HG03095 (cell line): ENCODE data around the gene OR8G1.
"Not testable (repeated sequence)": the region's sequence is repeated elsewhere in the genome, so short reads cannot be mapped to it uniquely, and the experiment has no call there.

Experiments used
- ATAC-seq: cut with Tn5 transposase; IDR thresholded peaks from one replicate; pipeline ENCODE4 v1.9.1; 2021; ENCODE audit warnings: moderate library complexity; ENCODE audit not compliant: unreplicated experiment

OR8G1 gene

DNA sequence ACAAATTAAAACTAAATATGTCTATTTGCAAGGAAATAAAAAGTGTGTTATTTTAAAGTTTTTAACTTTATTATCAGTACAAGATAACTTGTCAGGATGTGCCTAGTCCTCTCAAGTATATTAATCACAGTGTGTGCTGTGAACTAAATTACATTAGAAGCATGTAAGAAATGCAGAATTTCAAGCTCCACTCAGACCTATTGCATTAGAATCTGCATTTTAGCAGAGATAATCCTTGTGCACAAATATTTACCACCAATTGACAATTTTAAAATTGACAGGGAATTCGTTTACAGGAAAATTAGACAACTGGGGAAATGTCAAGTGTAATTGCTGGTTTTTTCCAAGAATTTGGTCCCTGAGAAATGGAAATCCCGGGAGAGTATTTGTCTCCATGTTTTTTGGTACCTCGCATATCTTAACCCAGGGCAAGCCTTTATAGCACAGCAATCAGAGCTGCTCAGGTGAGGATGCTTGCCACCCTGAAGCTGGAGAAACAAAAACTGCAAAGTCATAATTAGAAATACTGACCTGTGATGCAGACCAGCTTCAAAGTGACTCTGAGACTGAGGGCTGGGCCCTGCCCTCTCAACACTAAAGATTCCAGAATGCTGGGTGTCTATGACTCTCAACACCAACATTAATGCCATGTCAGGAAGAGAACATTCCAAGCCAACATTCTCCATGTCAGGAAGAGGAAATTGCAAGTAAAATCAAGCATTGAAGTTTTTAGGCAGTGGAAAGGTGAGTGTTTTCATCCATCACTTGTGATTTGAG is at the start of gene OR8G1:
OR8G1 (plus strand) TSS at position 475 of the 777 bp plus-strand sequence. CDS start 8,581 bp downstream, outside the sequence.
- ATAC-seq, result no peak

DNA sequence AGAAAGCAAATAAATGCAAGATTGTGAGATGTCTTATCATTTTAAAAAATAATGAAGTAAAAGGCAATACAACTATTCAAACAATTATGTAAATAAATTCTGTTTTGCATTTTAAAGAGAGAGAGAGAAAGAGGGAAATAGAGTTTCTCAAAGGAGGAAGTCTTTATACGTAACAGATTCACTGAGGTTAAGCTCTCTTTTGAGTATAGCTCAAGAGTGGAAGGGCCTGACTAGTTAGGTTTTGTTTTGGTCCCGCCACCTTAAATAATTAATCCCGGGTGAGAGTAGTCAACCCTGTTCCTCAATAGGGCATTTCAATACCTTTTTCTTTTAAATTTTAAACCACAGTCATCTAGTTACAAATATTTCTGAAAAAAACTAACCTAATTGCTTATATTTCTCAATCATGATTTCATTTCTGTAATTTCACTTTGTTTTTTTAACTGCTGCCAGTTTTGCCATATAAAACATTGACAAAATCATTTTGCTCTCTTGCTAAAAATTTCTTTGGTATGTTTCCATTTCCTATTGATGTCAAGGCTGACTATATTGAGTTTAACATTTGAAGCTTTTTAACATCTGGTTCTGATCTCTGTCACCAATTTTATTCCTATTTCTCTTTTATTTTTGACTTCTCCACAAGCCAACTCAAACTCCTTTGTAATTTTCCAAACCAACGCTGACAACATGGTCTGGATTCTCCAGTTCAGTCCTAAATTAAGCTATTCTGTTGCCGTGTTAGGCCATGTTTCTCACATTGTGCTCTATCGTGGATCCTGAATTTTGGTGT is 47.5 kb upstream of the OR8G1 start:
- ATAC-seq, result peak; percentile 63

DNA sequence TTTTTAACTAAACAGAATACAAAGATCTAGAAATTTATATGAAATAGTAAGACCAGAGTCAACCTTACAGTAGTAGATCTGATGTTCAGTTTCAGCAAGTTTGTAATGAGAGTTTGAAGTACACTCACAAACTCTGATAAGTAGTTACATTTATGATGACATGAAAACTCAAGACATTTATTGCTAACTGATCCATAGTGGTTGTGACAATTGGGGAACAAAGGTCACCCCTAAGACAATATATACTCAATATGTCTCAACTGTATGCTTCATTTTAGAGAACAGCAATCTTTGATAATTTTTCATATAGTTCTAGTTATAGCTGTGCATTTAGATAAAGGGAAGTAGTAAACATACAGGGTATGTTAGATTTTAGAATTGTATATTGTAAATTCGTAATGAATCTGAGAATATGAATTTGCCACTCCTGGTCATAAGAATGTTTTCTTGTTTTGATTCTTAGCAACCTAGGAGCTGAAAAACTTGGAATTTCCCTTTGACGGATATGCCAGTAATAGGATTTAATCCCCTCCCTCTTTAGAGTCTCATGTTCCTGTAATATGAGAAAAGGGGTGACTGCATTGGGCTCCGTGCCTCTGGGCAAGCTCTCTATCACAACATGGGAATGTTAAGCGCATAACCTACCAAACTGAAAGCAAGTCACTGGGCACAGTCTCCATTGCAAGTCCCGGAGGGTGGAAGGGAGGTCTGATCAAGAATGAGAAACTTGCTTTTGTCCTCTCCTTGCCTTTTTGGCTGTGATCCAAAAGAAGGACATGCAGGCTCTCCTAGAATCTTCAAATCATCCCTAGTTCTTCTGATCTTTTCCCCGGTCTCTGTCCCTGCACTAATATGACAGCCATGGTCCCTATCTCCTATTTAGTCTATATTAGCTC is 46.4 kb upstream of the OR8G1 start:
- ATAC-seq, result no peak

- ATAC-seq, result peak; percentile 69
Measured at GRCh38 chr11:124195189-124195734, 45.6 kb upstream of the OR8G1 start.

DNA sequence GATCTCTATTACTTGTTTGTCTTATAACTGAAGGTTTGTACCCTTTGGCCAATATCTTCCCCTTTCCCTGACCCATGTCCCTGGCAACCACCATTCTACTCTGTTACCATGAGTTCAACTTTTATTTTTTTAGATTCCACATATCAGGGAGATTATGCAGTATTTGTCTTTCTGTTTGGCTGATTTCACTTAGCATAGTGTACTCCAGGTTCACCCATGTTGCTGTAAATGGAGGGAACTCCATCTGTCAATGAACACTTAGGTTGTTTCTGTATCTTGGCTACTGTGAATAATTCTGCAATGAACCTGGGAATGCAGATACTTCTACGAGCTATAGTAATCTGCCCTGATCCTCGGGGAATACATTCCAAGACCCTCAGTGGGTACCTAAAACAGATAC is 42.9 kb upstream of the OR8G1 start:
- no peak for ATAC-seq

DNA sequence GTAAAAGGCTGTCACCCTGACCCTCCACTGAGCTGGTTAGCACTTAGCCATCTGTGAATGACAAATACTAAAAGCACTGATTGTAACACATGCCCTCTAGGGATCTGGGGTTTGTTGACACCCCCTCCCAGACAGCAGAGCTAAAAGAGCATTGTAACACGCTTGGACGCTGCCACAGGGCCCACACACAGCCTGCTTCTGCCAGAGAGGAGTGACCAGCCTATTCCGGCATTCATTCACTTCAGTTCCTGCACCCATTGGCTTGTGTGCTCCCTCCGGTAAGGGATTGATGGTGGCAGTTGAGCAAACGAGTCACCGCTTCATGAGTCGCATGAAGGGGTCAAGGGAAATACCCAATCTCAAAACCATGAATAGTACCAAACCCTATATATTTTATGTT is 42.0 kb upstream of the OR8G1 start:
- ATAC-seq, result no peak

DNA sequence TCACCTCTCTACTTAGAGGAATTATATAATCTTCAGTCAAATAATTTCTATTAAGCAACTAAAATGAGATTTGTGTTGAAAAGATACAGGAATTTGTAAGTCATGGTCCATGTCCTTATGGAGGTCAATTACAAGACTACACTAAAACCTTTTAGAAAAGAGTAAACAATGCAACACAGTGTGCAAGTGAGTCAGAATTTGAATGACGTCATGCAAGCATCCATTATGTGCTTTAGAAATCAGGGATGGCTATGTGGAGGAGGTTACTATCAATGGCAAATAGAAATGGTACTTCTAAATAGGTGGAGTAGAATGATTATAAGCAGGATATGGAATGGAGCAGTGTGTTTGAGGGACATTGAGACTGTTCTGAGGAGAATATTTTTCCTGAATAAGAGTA is 41.2 kb upstream of the OR8G1 start:
- no peak for ATAC-seq

DNA sequence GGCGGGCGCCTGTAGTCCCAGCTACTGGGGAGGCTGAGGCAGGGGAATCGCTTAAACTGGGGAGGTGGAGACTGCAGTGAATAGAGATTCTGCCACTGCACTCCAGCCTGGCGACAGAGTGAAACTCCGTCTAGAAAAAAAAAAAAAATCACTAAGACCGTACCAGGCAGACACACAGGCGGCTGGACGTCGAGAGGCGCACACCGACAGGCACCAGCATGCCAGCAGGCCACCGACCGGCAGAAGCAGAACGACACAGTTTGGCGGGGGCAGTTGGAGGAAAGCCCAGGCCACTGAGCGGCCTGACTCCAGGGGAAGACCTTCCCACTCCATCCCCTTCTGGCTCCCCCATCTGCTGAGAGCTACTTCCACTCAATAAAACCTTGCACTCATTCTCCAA is 40.2 kb upstream of the OR8G1 start:
- no peak for ATAC-seq

GRCh38 chr11:124202951-124203350 is 37.9 kb upstream of the OR8G1 start:
- ATAC-seq, result no peak

GRCh38 chr11:124204008-124204407 is 36.9 kb upstream of the OR8G1 start:
- ATAC-seq, result no peak

- no peak for ATAC-seq
Measured at GRCh38 chr11:124207102-124207792, 33.6 kb upstream of the OR8G1 start.

DNA sequence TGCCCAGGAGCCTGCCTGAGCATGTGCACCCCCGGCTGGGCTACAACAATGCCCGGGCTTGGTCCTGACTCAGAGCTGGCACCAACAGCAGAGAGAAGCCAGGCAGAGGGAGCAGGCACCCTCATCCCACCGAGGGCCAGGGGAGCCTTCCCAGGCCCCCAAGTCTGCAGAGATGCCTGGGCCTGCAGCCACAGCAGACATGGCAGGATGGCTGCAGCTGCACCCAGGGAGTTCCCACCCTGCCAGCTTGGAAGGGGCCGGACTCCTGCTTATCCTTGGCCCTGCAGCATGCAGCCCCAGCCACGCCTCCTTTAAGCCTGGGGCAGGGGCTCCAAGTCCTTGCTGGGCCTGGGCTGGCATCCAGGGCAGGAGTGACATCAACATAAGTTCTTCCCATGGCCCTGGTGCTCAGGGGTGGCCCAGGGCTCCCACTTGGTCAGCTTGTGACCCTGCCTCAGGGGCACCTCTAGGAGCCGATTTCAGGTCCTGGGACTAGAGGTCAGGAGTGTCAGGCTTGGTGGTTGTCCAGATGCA is 31.0 kb upstream of the OR8G1 start:
- ATAC-seq, result no peak

- ATAC-seq, result no peak
Measured at GRCh38 chr11:124210421-124210820, 30.5 kb upstream of the OR8G1 start.

GRCh38 chr11:124211321-124211720 is 29.6 kb upstream of the OR8G1 start:
- ATAC-seq, result no peak

GRCh38 chr11:124214027-124214426 is 26.9 kb upstream of the OR8G1 start:
- no peak for ATAC-seq

DNA sequence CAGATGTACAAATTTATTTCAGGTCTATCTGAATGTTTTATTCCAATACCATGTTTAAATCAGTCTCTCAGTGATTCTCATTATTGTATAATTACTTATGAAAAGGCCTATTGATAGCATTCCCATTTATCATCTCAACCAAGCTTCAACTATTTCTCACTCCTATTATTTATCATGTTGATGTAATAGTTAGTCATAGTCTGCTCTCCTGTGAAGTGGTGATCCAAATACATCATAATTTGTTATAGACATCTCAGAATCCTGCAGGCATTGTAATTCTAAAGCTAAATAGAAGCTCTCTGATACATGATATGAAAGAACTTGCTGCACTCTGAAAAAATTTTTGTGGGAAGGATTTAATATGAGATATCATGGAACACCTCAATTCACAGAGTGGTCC is 21.8 kb upstream of the OR8G1 start:
- ATAC-seq, result no peak

DNA sequence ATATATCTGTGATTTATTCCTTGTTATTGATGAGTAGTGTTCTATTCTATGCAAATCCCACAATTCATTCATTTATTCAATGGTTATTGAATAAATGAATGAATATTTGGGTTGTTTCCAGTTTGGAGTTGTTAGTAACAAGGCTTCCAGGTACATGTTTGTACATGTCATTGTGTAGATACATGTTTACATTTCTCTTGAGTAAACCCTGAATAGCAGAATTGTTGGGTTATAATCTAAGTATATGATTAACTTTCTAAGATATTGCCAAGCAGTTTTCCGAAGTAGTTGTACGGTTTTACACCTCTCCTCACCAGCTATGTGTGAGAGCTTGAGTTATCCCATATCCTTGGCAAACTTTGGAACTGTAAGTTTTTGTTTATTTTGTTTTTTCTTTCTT is 18.5 kb upstream of the OR8G1 start:
- no peak for ATAC-seq

- ATAC-seq, result not testable (repeated sequence)
Measured at GRCh38 chr11:124224618-124225423, 16.1 kb upstream of the OR8G1 start.

DNA sequence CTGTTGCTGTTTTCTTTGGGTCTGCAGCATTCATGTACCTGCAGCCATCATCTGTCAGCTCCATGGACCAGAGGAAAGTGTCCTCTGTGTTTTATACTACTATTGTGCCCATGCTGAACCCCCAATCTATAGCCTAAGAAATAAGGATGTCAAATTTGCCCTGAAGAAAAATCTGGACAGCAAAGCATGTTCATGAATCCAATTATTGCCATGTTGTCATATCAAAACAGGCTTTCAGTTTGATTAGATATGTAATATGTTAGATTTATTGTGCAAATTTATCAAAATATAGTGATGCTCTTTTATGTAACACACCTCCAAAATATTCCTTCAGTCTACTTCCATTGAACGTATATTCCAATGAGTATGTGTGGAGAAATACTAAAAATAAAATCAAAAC is 15.4 kb upstream of the OR8G1 start:
- ATAC-seq, result no peak
